K562 treated with DMSO at 1 percent for 24 hours (cell line): ENCODE results near the gene NEMP1. TPM values are rescaled to one million over a fixed set of nuclear protein-coding genes. Genes with fewer than 3 reads are reported as not detected.

Experiments used
- total RNA-seq: library from RNA; unstranded; fragments of 300-600 nt; gene quantifications from 2 replicates; pipeline ENCODE4 v1.2.3, GENCODE V29; 2022; ENCODE audit warnings: low read depth; ENCODE audit not compliant: insufficient read depth

NEMP1 gene
- 20.5 and 22.8 TPM in 2 replicates for total RNA-seq

GRCh38 chr12:57078519-57079404 is at the start of gene NEMP1:
NEMP1 (minus strand) TSS chr12:57078791; CDS start chr12:57078745, 46 bp downstream.

GRCh38 chr12:57127726-57128518 is 49.3 kb upstream of the NEMP1 start, which contains the start of gene LRP1:
LRP1 (plus strand) TSS chr12:57128483; CDS start chr12:57128965, 482 bp downstream.

GRCh38 chr12:57111031-57111734 is 32.6 kb upstream of the NEMP1 start, which contains the start of gene STAT6:
STAT6 (minus strand) TSS chr12:57111362; CDS start chr12:57108278, 3,084 bp downstream.

GRCh38 chr12:57088354-57089270 is 10.0 kb upstream of the NEMP1 start, which contains the start of gene NAB2:
NAB2 (plus strand) TSS chr12:57089114; CDS start chr12:57089272, 158 bp downstream.

GRCh38 chr12:57049890-57050289 is 28.7 kb downstream of the NEMP1 start, which contains the start of gene MYO1A:
MYO1A (minus strand) TSS chr12:57050129; CDS start chr12:57048323, 1,806 bp downstream.

GRCh38 chr12:57016348-57016747 is 62.2 kb downstream of the NEMP1 start, which contains the start of gene TAC3:
TAC3 (minus strand) TSS chr12:57016529; CDS start chr12:57015797, 732 bp downstream.

GRCh38 chr12:57005980-57006808 is 72.4 kb downstream of the NEMP1 start, which contains the start of gene ZBTB39:
ZBTB39 (minus strand) TSS chr12:57006546; CDS start chr12:57004917, 1,629 bp downstream.

Other genes with a start within 250 kb of the NEMP1 start
- gene SDR9C7, start 144.4 kb downstream of the NEMP1 start, total RNA-seq: not detected in 2 replicates
- 0.37 and 0.58 TPM in 2 replicates for gene RDH16, start 121.2 kb downstream of the NEMP1 start, total RNA-seq
- gene ZBTB39, start 72.2 kb downstream of the NEMP1 start, total RNA-seq: 8.8 and 10.2 TPM in 2 replicates
- 2.0 and 2.1 TPM in 2 replicates for gene TAC3, start 62.3 kb downstream of the NEMP1 start, total RNA-seq
- 0.10 TPM in 1 of 2 replicates, not detected in the other for gene MYO1A, start 28.7 kb downstream of the NEMP1 start, total RNA-seq
- 44.6 and 53.1 TPM in 2 replicates for gene NAB2, start 10.3 kb upstream of the NEMP1 start, total RNA-seq
- gene STAT6, start 32.6 kb upstream of the NEMP1 start, total RNA-seq: 47.9 and 54.4 TPM in 2 replicates
- gene LRP1, start 49.7 kb upstream of the NEMP1 start, total RNA-seq: 3.0 and 3.9 TPM in 2 replicates
- gene LRP1-AS, start 68.8 kb upstream of the NEMP1 start, total RNA-seq: not detected in 2 replicates
- 11.3 and 12.4 TPM in 2 replicates for gene NXPH4, start 138.0 kb upstream of the NEMP1 start, total RNA-seq
- 518 and 537 TPM in 2 replicates for gene SHMT2, start 150.9 kb upstream of the NEMP1 start, total RNA-seq
- gene STAC3, start 172.4 kb upstream of the NEMP1 start, total RNA-seq: 5.2 and 7.9 TPM in 2 replicates